ENCODE measurements around the gene FBLN1. TPM values are rescaled to one million over a fixed set of nuclear protein-coding genes. Genes with fewer than 3 reads are reported as not detected.

Gene FBLN1
- total and polyA plus RNA-seq, 2 of the 13 experiments (the other 11 are each of a cell fraction or from before 2014, with no cell fraction given) = 37.3 to 103 TPM

- no peak for TF ChIP-seq LCORL (IDR thresholded peaks at IDR 0.05)
- peak; percentile 22; the same call in 1 of the 2 replicates for TF ChIP-seq LCORL (CRISPR knock-in tag; IDR thresholded peaks at IDR 0.05)
- peak; percentile 64 for TF ChIP-seq ARID3A (IDR thresholded peaks at IDR 0.05; ENCODE audit: low read depth, low read length)
- peak; percentile 39; the same call in 1 of the 2 replicates for TF ChIP-seq FOXA3 (CRISPR knock-in tag; IDR thresholded peaks at IDR 0.05)
- peak; percentile 72 for TF ChIP-seq GFI1 (CRISPR knock-in tag; IDR thresholded peaks at IDR 0.05; ENCODE audit: borderline replicate concordance)
- TF ChIP-seq ZMYM3 (CRISPR knock-in tag; IDR thresholded peaks at IDR 0.05) = peak; percentile 65; the same call in 1 of the 2 replicates
- TF ChIP-seq GATAD1 (CRISPR knock-in tag; IDR thresholded peaks at IDR 0.05) = no peak
Observed at GRCh38 chr22:45478108-45478771, 24.4 kb upstream of the FBLN1 start (continued).

GRCh38 chr22:45480717-45481116, 22.0 kb upstream of the FBLN1 start:
- Histone ChIP-seq H3K4me1 (ENCODE audit: insufficient read depth, low read length) (peaks cover 84% of the 10 kb centered on the region), H3K36me3 (replicated peaks in 1 of 2; ENCODE audit: control insufficient read depth in 1 of 2, insufficient read depth in 2 of 2, low read length in 2 of 2) (no peaks in the 10 kb centered on the region), H3K9ac (ENCODE audit: insufficient read depth, low read depth, low read length) (no peak overlapping the region), H4K20me1 (ENCODE audit: insufficient read depth, low read length) (no peaks in the 10 kb centered on the region), H3K27me3 (ENCODE audit: control insufficient read depth in 1 of 2, insufficient read depth in 2 of 2, low read length in 2 of 2) (no peaks in the 10 kb centered on the region), H3K9me3 (ENCODE audit: low read length) (no peaks in the 10 kb centered on the region), H3K4me3 (replicated peaks in 1 of 3; ENCODE audit: insufficient read depth in 1 of 3, low read depth in 2 of 3, low read length in 3 of 3) (no peak overlapping the region), H3K4me2 (ENCODE audit: low read depth, low read length) (no peak overlapping the region), H2AFZ (ENCODE audit: low read length) (no peak overlapping the region), H3K27ac (ENCODE audit: extremely low read length, insufficient read depth, low read length) (no peak overlapping the region), H3K79me2 (ENCODE audit: insufficient read depth, low read length) (no peaks in the 10 kb centered on the region)
- ATAC-seq = no peak
- in situ Hi-C loops (cut with HindIII; ENCODE audit: extremely low pct_ligation_motif_present, low pct_unique_long_range_greater_than_20kb) (no loop called here), intact Hi-C loops (cut with micrococcal nuclease; ENCODE audit: unreplicated experiment) (loop anchor here (5.0 kb wide), 1 partner anchor 38 kb away; no protein-coding TSS in a partner anchor)
- WGBS (ENCODE audit: low lambda C conversion rate) = 30% methylated on average over 3 of the region's 3 CpGs
- CTCF ChIA-PET (ENCODE audit: low intra/inter-chr PET ratio, low total read pairs) = no interaction called here
- POLR2A ChIA-PET = no interaction called here
- no peak for FAIRE-seq
- no peak for DNase-seq (ENCODE audit: low spot score)
- TF ChIP-seq AGO1 (IDR thresholded peaks at IDR 0.05; ENCODE audit: low read depth, low read length, poor library complexity, severe bottlenecking) (no peak), ZNF143 (CRISPR knock-in tag; IDR thresholded peaks at IDR 0.05) (no peak), CHD2 (IDR thresholded peaks at IDR 0.05; ENCODE audit: low read depth, low read length) (peak; percentile 77; the same call in 1 of the 2 replicates), ZSCAN12 (CRISPR knock-in tag; IDR thresholded peaks at IDR 0.05) (no peak), ZBTB26 (CRISPR knock-in tag; IDR thresholded peaks at IDR 0.05; ENCODE audit: borderline replicate concordance) (no peak), ZNF790 (CRISPR knock-in tag; IDR thresholded peaks at IDR 0.05; ENCODE audit: borderline replicate concordance) (no peak), IRF2 (CRISPR knock-in tag; IDR thresholded peaks at IDR 0.05) (no peak), ZNF639 (CRISPR knock-in tag; conservative IDR thresholded peaks at IDR 0.05) (no peak)
- no TSS peak for BruUV-seq (replicated peaks)

Data from HepG2 (cell line).